GM23248 (cell line): ENCODE data around the gene ULK4. TPM values are rescaled to one million over a fixed set of nuclear protein-coding genes. Genes with fewer than 3 reads are reported as not detected.

Experiments used
- DNase-seq: peaks from one replicate; pipeline ENCODE4 v3.0.0-alpha.2; 2015
- H2AFZ ChIP-seq: fragments of 200-600 bp; sonication (generic); 2 replicates; pipeline ENCODE4 v1.6.1; 2016; ENCODE audit warnings: antibody characterized with exemption
- H3F3A ChIP-seq: fragments of 200-600 bp; sonication (generic); 2 replicates; pipeline ENCODE4 v1.6.1; 2016; ENCODE audit warnings: mild to moderate bottlenecking, antibody characterized with exemption, mixed run types; ENCODE audit not compliant: insufficient read depth
- H3K27ac ChIP-seq: fragments of 200-600 bp; sonication (generic); 2 replicates; pipeline ENCODE4 v1.5.1; 2016; ENCODE audit warnings: mild to moderate bottlenecking
- H3K27me3 ChIP-seq: fragments of 200-600 bp; sonication (generic); replicated peaks from 2 replicates; pipeline ENCODE4 v1.6.1; 2016; ENCODE audit warnings: mild to moderate bottlenecking; ENCODE audit not compliant: insufficient read depth
- H3K36me3 ChIP-seq: fragments of 200-600 bp; sonication (generic); 2 replicates; pipeline ENCODE4 v1.6.1; 2016; ENCODE audit warnings: low read depth, mild to moderate bottlenecking
- H3K4me1 ChIP-seq: fragments of 200-600 bp; sonication (generic); 2 replicates; pipeline ENCODE4 v1.6.1; 2016; ENCODE audit warnings: mild to moderate bottlenecking; ENCODE audit not compliant: insufficient read depth
- H3K4me2 ChIP-seq: fragments of 200-600 bp; sonication (generic); one replicate; pipeline ENCODE4 v1.6.1; 2016; ENCODE audit warnings: mild to moderate bottlenecking; ENCODE audit not compliant: unreplicated experiment
- H3K4me3 ChIP-seq: fragments of 200-600 bp; sonication (generic); 2 replicates; pipeline ENCODE4 v1.5.1; 2016; ENCODE audit warnings: mild to moderate bottlenecking
- H3K79me2 ChIP-seq: fragments of 200-600 bp; sonication (generic); 2 replicates; pipeline ENCODE4 v1.6.1; 2016; ENCODE audit warnings: mild to moderate bottlenecking; ENCODE audit not compliant: insufficient read depth
- H3K9ac ChIP-seq: fragments of 200-600 bp; sonication (generic); 2 replicates; pipeline ENCODE4 v1.6.1; 2016; ENCODE audit warnings: mild to moderate bottlenecking
- H3K9me2 ChIP-seq: fragments of 200-600 bp; sonication (generic); 2 replicates; pipeline ENCODE4 v1.6.1; 2016; ENCODE audit warnings: mixed run types, mild to moderate bottlenecking, moderate library complexity; ENCODE audit not compliant: insufficient read depth
- H3K9me3 ChIP-seq: fragments of 200-600 bp; sonication (generic); one replicate; pipeline ENCODE4 v1.6.1; 2017; ENCODE audit warnings: low read depth
- H4K20me1 ChIP-seq: fragments of 200-600 bp; sonication (generic); 2 replicates; pipeline ENCODE4 v1.6.0; 2016; ENCODE audit not compliant: insufficient read depth
- EZH2 ChIP-seq: fragments of 200-600 bp; sonication (generic); IDR thresholded peaks from 2 replicates; pipeline ENCODE4 v1.6.1; 2018; ENCODE audit warnings: antibody characterized with exemption, mild to moderate bottlenecking; ENCODE audit not compliant: insufficient read depth, poor library complexity, severe bottlenecking
- EZH2phosphoT487 ChIP-seq: fragments of 200-600 bp; sonication (generic); IDR thresholded peaks from 2 replicates; pipeline ENCODE4 v1.6.1; 2018; ENCODE audit warnings: antibody characterized with exemption, moderate library complexity, mild to moderate bottlenecking, low read depth; ENCODE audit not compliant: insufficient read depth
- WGBS, 2 experiments: methylation state at CpG; one replicate each; pipeline ENCODE4 v1.1.6; 2015 to 2017; ENCODE audit warnings: low lambda C conversion rate in 2 of 2, low coverage in 1 of 2; ENCODE audit errors: missing lambda C conversion rate in 2 of 2; 5-methylcytosine and 5-hydroxymethylcytosine counted together
- in situ Hi-C: fragments of 300-500 bp; cut with MboI; formaldehyde crosslinking; loops from 2 replicates; pipeline ENCODE4 v1.15.0; 2020
- polyA plus RNA-seq: library from polyadenylated mRNA; unstranded; fragments of >200 nt; fragmentation: Nextera tagmentation; extraction: Ambion mirVana; gene quantifications from 2 replicates; pipeline ENCODE4 v1.2.1, GENCODE V29; 2016
- total RNA-seq: library from RNA; depleted of rRNA; stranded (reverse); fragments of >200 nt; shearing (Covaris generic); gene quantifications from 2 replicates; pipeline ENCODE4 v1.2.3, GENCODE V29; 2014

Gene ULK4
- total and polyA plus RNA-seq, 2 experiments from 2014 or later: 3.5 to 20.3 TPM

- H3K27ac ChIP-seq: no peak overlapping the region
Observed at GRCh38 chr3:41900265-41900664, 61.6 kb downstream of the ULK4 start.

GRCh38 chr3:41898631-41899030 is 63.3 kb downstream of the ULK4 start:
- H3K27me3 ChIP-seq: no peaks in the 10 kb centered on the region
- H3K36me3 ChIP-seq: no peaks in the 10 kb centered on the region
- peaks cover 8% of the 10 kb centered on the region; the same call in 1 of the 2 replicates for H3K4me1 ChIP-seq
- no peak overlapping the region for H3K9ac ChIP-seq
- no peaks in the 10 kb centered on the region for H3K79me2 ChIP-seq
- DNase-seq: no peak
- in situ Hi-C loops: loop anchor here (25.0 kb wide), 2 partner anchors 539 to 1561 kb away; no protein-coding TSS in a partner anchor
- H3K4me3 ChIP-seq: no peak overlapping the region
- H3K4me2 ChIP-seq: no peak overlapping the region
- TF ChIP-seq EZH2 (no peak), EZH2phosphoT487 (no peak)
- no peaks in the 10 kb centered on the region for H3K9me3 ChIP-seq
- no peak overlapping the region for H3K27ac ChIP-seq
- no peak overlapping the region for H2AFZ ChIP-seq
- no peaks in the 10 kb centered on the region for H4K20me1 ChIP-seq
- no peaks in the 10 kb centered on the region for H3K9me2 ChIP-seq
- H3F3A ChIP-seq: no peaks in the 10 kb centered on the region
- WGBS, 2 experiments: 48 to 59% methylated on average over 2 of the region's 2 CpGs

More at GRCh38 chr3:41900265-41900664, 61.6 kb downstream of the ULK4 start:
- WGBS, 2 experiments: 60 to 73% methylated on average over 2 of the region's 2 CpGs
- TF ChIP-seq EZH2 (no peak), EZH2phosphoT487 (no peak)
- Histone ChIP-seq H3K9me2 (no peaks in the 10 kb centered on the region), H3K4me2 (no peak overlapping the region), H3K9ac (no peak overlapping the region), H3K4me3 (no peak overlapping the region), H3K36me3 (no peaks in the 10 kb centered on the region), H3K27me3 (no peaks in the 10 kb centered on the region), H3K79me2 (no peaks in the 10 kb centered on the region), H2AFZ (no peak overlapping the region), H3K4me1 (peaks cover 8% of the 10 kb centered on the region; the same call in 1 of the 2 replicates), H3F3A (no peaks in the 10 kb centered on the region), H3K9me3 (no peaks in the 10 kb centered on the region), H4K20me1 (no peaks in the 10 kb centered on the region)
- in situ Hi-C loops: loop anchor here (10.0 kb wide), 2 partner anchors 205 to 295 kb away; no protein-coding TSS in a partner anchor
- DNase-seq: peak; percentile 33

GRCh38 chr3:41893977-41894376 is 67.9 kb downstream of the ULK4 start:
- H3K79me2 ChIP-seq: no peaks in the 10 kb centered on the region
- H4K20me1 ChIP-seq: no peaks in the 10 kb centered on the region
- no peaks in the 10 kb centered on the region for H3K4me1 ChIP-seq
- H3F3A ChIP-seq: no peaks in the 10 kb centered on the region
- H3K4me2 ChIP-seq: no peak overlapping the region
- in situ Hi-C loops: loop anchor here (25.0 kb wide), 2 partner anchors 543 to 1557 kb away; no protein-coding TSS in a partner anchor
- no peak overlapping the region for H2AFZ ChIP-seq
- no peak overlapping the region for H3K27ac ChIP-seq
- no peaks in the 10 kb centered on the region for H3K36me3 ChIP-seq
- no peak overlapping the region for H3K9ac ChIP-seq
- no peak for TF ChIP-seq EZH2
- TF ChIP-seq EZH2phosphoT487: no peak
- WGBS, 2 experiments: 14 to 18% methylated on average over 1 of the region's 1 CpG
- DNase-seq: peak; percentile 72
- H3K9me2 ChIP-seq: no peaks in the 10 kb centered on the region
- H3K9me3 ChIP-seq: no peaks in the 10 kb centered on the region
- H3K27me3 ChIP-seq: no peaks in the 10 kb centered on the region
- no peak overlapping the region for H3K4me3 ChIP-seq

- no peaks in the 10 kb centered on the region for H3K27me3 ChIP-seq
- H2AFZ ChIP-seq: no peak overlapping the region
- WGBS, 2 experiments: 19 to 23% methylated on average over 3 of the region's 3 CpGs
- DNase-seq: no peak
- no peak overlapping the region for H3K4me3 ChIP-seq
- H3K9me3 ChIP-seq: no peaks in the 10 kb centered on the region
- H3K79me2 ChIP-seq: no peaks in the 10 kb centered on the region
- H3K4me2 ChIP-seq: no peak overlapping the region
- no peak overlapping the region for H3K27ac ChIP-seq
- H3K9ac ChIP-seq: no peak overlapping the region
- no peaks in the 10 kb centered on the region for H3K36me3 ChIP-seq
- H3K4me1 ChIP-seq: no peaks in the 10 kb centered on the region
- no peaks in the 10 kb centered on the region for H3K9me2 ChIP-seq
- H4K20me1 ChIP-seq: no peaks in the 10 kb centered on the region
- H3F3A ChIP-seq: no peaks in the 10 kb centered on the region
- TF ChIP-seq EZH2phosphoT487: no peak
- no peak for TF ChIP-seq EZH2
- in situ Hi-C loops: loop anchor here (25.0 kb wide), 2 partner anchors 549 to 1551 kb away; no protein-coding TSS in a partner anchor
Observed at GRCh38 chr3:41888368-41889076, 73.4 kb downstream of the ULK4 start.
